Vagina (tissue), 2 donors: Measurements from ENCODE around the gene SHOC2.

Source experiments
- CTCF ChIP-seq, 3 experiments: fragments of 450-650 bp in 2 of 3; fragments of 200-600 bp in 1 of 3; sonication (generic) in 1 of 3; IDR thresholded peaks; one replicate each; pipeline ENCODE4 v1.5.1; 2017 to 2019; ENCODE audit warnings: antibody characterized with exemption in 3 of 3, mild to moderate bottlenecking in 2 of 3, moderate library complexity in 2 of 3
- POLR2AphosphoS5 ChIP-seq, 2 donors: sonication (generic); formaldehyde crosslinking; IDR thresholded peaks; one replicate each; pipeline ENCODE4 v1.9.0; 2017; ENCODE audit warnings: antibody characterized with exemption in 2 of 2, mild to moderate bottlenecking in 2 of 2, low read depth in 1 of 2; ENCODE audit not compliant: insufficient read depth in 1 of 2

GRCh38 chr10:110989016-110989415 is 69.6 kb downstream of the SHOC2 start:
- TF ChIP-seq CTCF (IDR thresholded peaks at IDR 0.05) (no peak), POLR2AphosphoS5 (IDR thresholded peaks at IDR 0.05; ENCODE audit: insufficient read depth in 1 of 2, low read depth in 1 of 2) (no peak)
